Neural cell (in vitro differentiated cells): ENCODE results near the gene PCDHB9. TPM values are rescaled to one million over a fixed set of nuclear protein-coding genes. Genes with fewer than 3 reads are reported as not detected.
"Not testable (repeated sequence)": the region's sequence is repeated elsewhere in the genome, so short reads cannot be mapped to it uniquely, and the experiment has no call there.

Experiments used
- H2AFZ ChIP-seq: fragments of 200-600, 300-800 bp; sonication (generic), shearing (Covaris generic); 2 replicates; pipeline ENCODE4 v1.6.0; 2014; ENCODE audit warnings: low read depth, mild to moderate bottlenecking, antibody characterized with exemption, low read length, moderate library complexity
- H3F3A ChIP-seq: fragments of 200-600 bp; shearing (Covaris generic); 2 replicates; pipeline ENCODE4 v1.6.1; 2016; ENCODE audit warnings: mild to moderate bottlenecking, moderate library complexity, mixed read lengths, antibody characterized with exemption, low read length; ENCODE audit not compliant: insufficient read depth, poor library complexity, severe bottlenecking
- H3K27ac ChIP-seq: fragments of 200-600, 300-800 bp; sonication (generic), shearing (Covaris generic); 2 replicates; pipeline ENCODE4 v1.5.1; 2014; ENCODE audit warnings: mild to moderate bottlenecking, low read length, moderate library complexity
- H3K27me3 ChIP-seq: fragments of 300-800, 200-600 bp; sonication (generic), shearing (Covaris generic); 2 replicates; pipeline ENCODE4 v1.6.0; 2014; ENCODE audit warnings: mild to moderate bottlenecking, low read depth, low read length, moderate library complexity; ENCODE audit not compliant: insufficient read depth
- H3K36me3 ChIP-seq: fragments of 300-800, 200-600 bp; sonication (generic), shearing (Covaris generic); 2 replicates; pipeline ENCODE4 v1.5.1; 2014; ENCODE audit warnings: mild to moderate bottlenecking, antibody characterized with exemption, low read length, moderate library complexity; ENCODE audit not compliant: insufficient read depth
- H3K4me2 ChIP-seq: fragments of 300-800, 200-600 bp; sonication (generic), shearing (Covaris generic); 2 replicates; pipeline ENCODE4 v1.6.0; 2014; ENCODE audit warnings: mild to moderate bottlenecking, low read length
- H3K4me3 ChIP-seq: fragments of 300-800, 200-600 bp; sonication (generic), shearing (Covaris generic); 2 replicates; pipeline ENCODE4 v1.5.1; 2014; ENCODE audit warnings: mild to moderate bottlenecking, low read length, moderate library complexity
- H3K79me2 ChIP-seq: fragments of 200-600 bp; shearing (Covaris generic); replicated peaks from 2 replicates; pipeline ENCODE4 v1.6.0; 2014; ENCODE audit warnings: mild to moderate bottlenecking, low read length, moderate library complexity; ENCODE audit not compliant: insufficient read depth
- H3K9ac ChIP-seq: fragments of 300-800, 200-600 bp; sonication (generic), shearing (Covaris generic); 2 replicates; pipeline ENCODE4 v1.6.1; 2016; ENCODE audit warnings: mild to moderate bottlenecking, low read length, mixed read lengths
- H3K9me2 ChIP-seq: fragments of 200-600 bp; shearing (Covaris generic); 2 replicates; pipeline ENCODE4 v1.6.1; 2016; ENCODE audit warnings: mild to moderate bottlenecking, low read length, mixed read lengths; ENCODE audit not compliant: insufficient read depth
- H3K9me3 ChIP-seq: fragments of 200-600, 300-800 bp; sonication (generic), shearing (Covaris generic); 2 replicates; pipeline ENCODE4 v1.6.1; 2016; ENCODE audit warnings: mild to moderate bottlenecking, mixed run types, low read length, moderate library complexity, mixed read lengths
- H4K20me1 ChIP-seq: fragments of 200-600 bp; shearing (Covaris generic); 2 replicates; pipeline ENCODE4 v1.6.1; 2016; ENCODE audit warnings: mild to moderate bottlenecking, mixed run types; ENCODE audit not compliant: insufficient read depth
- CTCF ChIP-seq: fragments of 450-650 bp; IDR thresholded peaks from 2 replicates; pipeline ENCODE4 v1.5.1; 2014; ENCODE audit warnings: antibody characterized with exemption, mild to moderate bottlenecking, moderate library complexity; ENCODE audit not compliant: poor library complexity, severe bottlenecking
- EZH2 ChIP-seq: fragments of 200-600, 300-800 bp; shearing (Covaris generic), sonication (generic); IDR thresholded peaks from 2 replicates; pipeline ENCODE4 v1.6.1; 2014; ENCODE audit warnings: antibody characterized with exemption, low read length, borderline replicate concordance, mild to moderate bottlenecking; ENCODE audit not compliant: insufficient read depth, poor library complexity, severe bottlenecking
- MXI1 ChIP-seq: fragments of 450-650 bp; conservative IDR thresholded peaks from 2 replicates; pipeline ENCODE4 v1.6.1; 2014; ENCODE audit warnings: antibody characterized with exemption, mild to moderate bottlenecking; ENCODE audit not compliant: poor library complexity, severe bottlenecking
- RAD21 ChIP-seq: fragments of 450-650 bp; conservative IDR thresholded peaks from 2 replicates; pipeline ENCODE4 v1.6.1; 2014; ENCODE audit warnings: antibody characterized with exemption, mild to moderate bottlenecking, moderate library complexity
- REST ChIP-seq: IDR thresholded peaks from 2 replicates; pipeline ENCODE4 v1.6.1; 2012; ENCODE audit warnings: borderline replicate concordance
- polyA plus RNA-seq: library from polyadenylated mRNA; depleted of rRNA; stranded (reverse); fragments of >200 nt; gene quantifications from 2 replicates; pipeline ENCODE4 v1.2.3, GENCODE V29; 2014

Gene PCDHB9
- polyA plus RNA-seq, 1 donor from 2014 or later, result 4.9 TPM

- Histone ChIP-seq H3K27ac (no peak overlapping the region), H3K36me3 (peaks cover 4% of the 10 kb centered on the region), H2AFZ (no peak overlapping the region), H3K9me2 (no peaks in the 10 kb centered on the region), H4K20me1 (no peaks in the 10 kb centered on the region), H3K4me2 (no peak overlapping the region), H3K4me3 (no peak overlapping the region), H3K9ac (no peak overlapping the region), H3K27me3 (no peaks in the 10 kb centered on the region), H3F3A (no peaks in the 10 kb centered on the region), H3K79me2 (peaks cover 10% of the 10 kb centered on the region), H3K9me3 (peaks cover 31% of the 10 kb centered on the region)
- TF ChIP-seq EZH2 (no peak), CTCF (no peak), REST (no peak)
Measured at GRCh38 chr5:141196363-141196762, 9.4 kb downstream of the PCDHB9 start.

GRCh38 chr5:141199359-141200235 lies 12.6 kb downstream of the PCDHB9 start, which contains the start of gene PCDHB11:
PCDHB11 (plus strand) TSS chr5:141199627; CDS start chr5:141199775, 148 bp downstream.
- H4K20me1 ChIP-seq, result no peaks in the 10 kb centered on the region
- no peak within 1 kb of the TSS for H3K4me2 ChIP-seq
- peak within 1 kb of the TSS; percentile 28 for H3K27ac ChIP-seq
- H3K9me3 ChIP-seq, result peaks cover 35% of the 10 kb centered on the region
- peak within 1 kb of the TSS; percentile 46 for H3K4me3 ChIP-seq
- H3K9ac ChIP-seq, result no peak within 1 kb of the TSS
- no peaks in the 10 kb centered on the region for H3K9me2 ChIP-seq
- peaks cover 9% of the 10 kb centered on the region for H3K36me3 ChIP-seq
- no peak within 1 kb of the TSS for H2AFZ ChIP-seq
- TF ChIP-seq MXI1 (no peak), CTCF (peak; percentile 39), RAD21 (peak; percentile 46)
- no peaks in the 10 kb centered on the region for H3K27me3 ChIP-seq
- H3F3A ChIP-seq, result no peaks in the 10 kb centered on the region
- peaks cover 10% of the 10 kb centered on the region for H3K79me2 ChIP-seq

- H2AFZ ChIP-seq, H3K27ac ChIP-seq, H3K9me2 ChIP-seq, H3K4me2 ChIP-seq, H3K27me3 ChIP-seq, H3K36me3 ChIP-seq, H3K4me3 ChIP-seq, H3K79me2 ChIP-seq, H3F3A ChIP-seq, H3K9ac ChIP-seq, H4K20me1 ChIP-seq: not testable (repeated sequence)
- peaks cover 34% of the 10 kb centered on the region for H3K9me3 ChIP-seq
Measured at GRCh38 chr5:141201126-141201525, 14.2 kb downstream of the PCDHB9 start.

GRCh38 chr5:141201646-141202045 lies 14.7 kb downstream of the PCDHB9 start:
- not testable (repeated sequence) for H2AFZ ChIP-seq, H3F3A ChIP-seq, H3K4me2 ChIP-seq, H3K27ac ChIP-seq, H3K9me2 ChIP-seq, H3K36me3 ChIP-seq, H3K9ac ChIP-seq, H3K79me2 ChIP-seq, H3K4me3 ChIP-seq, H4K20me1 ChIP-seq, H3K27me3 ChIP-seq
- H3K9me3 ChIP-seq, result peaks cover 29% of the 10 kb centered on the region
